IMR-90 (cell line): ENCODE results near the gene ELF2. TPM values are rescaled to one million over a fixed set of nuclear protein-coding genes. Genes with fewer than 3 reads are reported as not detected.
A peak's percentile ranks its signal among the peaks of the same experiment; 100 is the strongest.

Experiments used
- ATAC-seq: fragments of 200-7000 bp; cut with Tn5 transposase; 2 replicates; pipeline ENCODE4 v1.9.1; 2020; ENCODE audit warnings: low read depth, mild to moderate bottlenecking, moderate library complexity
- BruUV-seq: library from RNA; stranded (reverse); fragments of 400-500 nt; replicated peaks from 2 replicates; lab custom pipeline; 2021; lab: Mats Ljungman, UMichigan
- CTCF ChIA-PET: fragments of 300-600 bp; formaldehyde crosslinking; extraction: SDS; loops from one replicate; lab custom pipeline; 2021; ENCODE audit warnings: antibody characterized with exemption; lab: Yijun Ruan, JAX
- POLR2A ChIA-PET: fragments of 300-600 bp; sonication (Branson Sonifier 250); formaldehyde crosslinking; loops from one replicate; lab custom pipeline; 2022; ENCODE audit warnings: antibody characterized with exemption; ENCODE audit not compliant: unreplicated experiment; lab: Charles Lee
- DNase-seq: peaks from one replicate; pipeline ENCODE4 v3.0.0; 2013
- H2AFZ ChIP-seq: replicated peaks from 2 replicates; pipeline ENCODE3; 2013; ENCODE audit warnings: low read length, mild to moderate bottlenecking; ENCODE audit not compliant: poor library complexity
- H2AK5ac ChIP-seq: 2 replicates; pipeline ENCODE4 v1.6.1; 2013; ENCODE audit warnings: low read depth, low read length, inconsistent platforms
- H2AK9ac ChIP-seq: replicated peaks from 2 replicates; pipeline ENCODE3; 2013; ENCODE audit warnings: mild to moderate bottlenecking, low read depth, low read length, moderate library complexity; ENCODE audit not compliant: poor library complexity
- H2BK120ac ChIP-seq: 2 replicates; pipeline ENCODE4 v1.6.1; 2013; ENCODE audit warnings: low read depth, low read length, inconsistent platforms
- H2BK15ac ChIP-seq: 3 replicates; pipeline ENCODE4 v1.6.1; 2013; ENCODE audit warnings: low read depth, low read length, inconsistent platforms
- H2BK20ac ChIP-seq: 2 replicates; pipeline ENCODE4 v1.6.1; 2013; ENCODE audit warnings: low read depth, mild to moderate bottlenecking, inconsistent platforms, low read length, moderate library complexity
- H2BK5ac ChIP-seq: 2 replicates; pipeline ENCODE4 v1.6.1; 2013; ENCODE audit warnings: mild to moderate bottlenecking, low read depth, low read length, inconsistent platforms; ENCODE audit not compliant: poor library complexity, severe bottlenecking
- H3K14ac ChIP-seq: replicated peaks from 2 replicates; pipeline ENCODE4 v1.6.1; 2013; ENCODE audit warnings: low read depth, low read length, inconsistent platforms
- H3K18ac ChIP-seq: 2 replicates; pipeline ENCODE4 v1.6.1; 2013; ENCODE audit warnings: low read depth, low read length, control low read depth
- H3K23ac ChIP-seq: 2 replicates; pipeline ENCODE4 v1.6.1; 2013; ENCODE audit warnings: low read depth, low read length, inconsistent platforms
- H3K27ac ChIP-seq: 2 replicates; pipeline ENCODE4 v1.5.1; 2013; ENCODE audit warnings: mild to moderate bottlenecking, control low read depth, low read length; ENCODE audit not compliant: insufficient read depth
- H3K27me3 ChIP-seq: 2 replicates; pipeline ENCODE4 v1.6.1; 2013; ENCODE audit warnings: low read length; ENCODE audit not compliant: control insufficient read depth, insufficient read depth
- H3K36me3 ChIP-seq: 2 replicates; pipeline ENCODE4 v1.6.1; 2013; ENCODE audit warnings: low read length, mixed read lengths; ENCODE audit not compliant: control insufficient read depth, insufficient read depth
- H3K4ac ChIP-seq: 2 replicates; pipeline ENCODE4 v1.6.1; 2013; ENCODE audit warnings: low read depth, low read length, inconsistent platforms
- H3K4me1 ChIP-seq: 2 replicates; pipeline ENCODE4 v1.6.1; 2013; ENCODE audit warnings: low read length, mixed read lengths; ENCODE audit not compliant: control insufficient read depth, insufficient read depth
- H3K4me2 ChIP-seq: 2 replicates; pipeline ENCODE4 v1.6.1; 2013; ENCODE audit warnings: low read depth, mild to moderate bottlenecking, control low read depth, low read length, moderate library complexity
- H3K4me3 ChIP-seq: 2 replicates; pipeline ENCODE4 v1.5.1; 2013; ENCODE audit warnings: low read depth, mild to moderate bottlenecking, control low read depth, low read length, moderate library complexity; ENCODE audit not compliant: insufficient read depth
- H3K56ac ChIP-seq: 2 replicates; pipeline ENCODE4 v1.6.1; 2013; ENCODE audit warnings: low read length, inconsistent platforms; ENCODE audit not compliant: insufficient read depth; ENCODE audit errors: extremely low read depth
- H3K79me1 ChIP-seq, 2 experiments: 2 replicates each; pipeline ENCODE4 v1.6.1; 2013; ENCODE audit warnings: low read length in 2 of 2, inconsistent platforms in 1 of 2, low read depth in 1 of 2
- H3K9ac ChIP-seq: 2 replicates; pipeline ENCODE4 v1.6.1; 2013; ENCODE audit warnings: low read depth, low read length, control low read depth
- H3K9me1 ChIP-seq: 2 replicates; pipeline ENCODE4 v1.6.1; 2013; ENCODE audit warnings: low read length, inconsistent platforms; ENCODE audit not compliant: insufficient read depth
- H3K9me3 ChIP-seq: 2 replicates; pipeline ENCODE4 v1.6.1; 2013; ENCODE audit warnings: low read length; ENCODE audit not compliant: control insufficient read depth, insufficient read depth
- H4K20me1 ChIP-seq: 2 replicates; pipeline ENCODE4 v1.6.1; 2013; ENCODE audit warnings: low read length, inconsistent platforms; ENCODE audit not compliant: insufficient read depth
- H4K5ac ChIP-seq: 2 replicates; pipeline ENCODE4 v1.6.1; 2013; ENCODE audit warnings: mild to moderate bottlenecking, low read depth, low read length, control low read depth
- H4K8ac ChIP-seq, 2 experiments: 2 replicates each; pipeline ENCODE4 v1.6.1; 2013; ENCODE audit warnings: low read depth in 2 of 2, low read length in 2 of 2, control low read depth in 1 of 2, inconsistent platforms in 1 of 2
- H4K91ac ChIP-seq: 2 replicates; pipeline ENCODE4 v1.6.1; 2013; ENCODE audit warnings: low read depth, low read length, inconsistent platforms; ENCODE audit not compliant: insufficient read depth
- CEBPB ChIP-seq: IDR thresholded peaks from 2 replicates; pipeline ENCODE4 v1.6.1; 2012; ENCODE audit warnings: low read depth, low read length, improper control_type of control experiment
- MAFK ChIP-seq: IDR thresholded peaks from 2 replicates; pipeline ENCODE4 v1.6.1; 2012; ENCODE audit warnings: low read depth, low read length, improper control_type of control experiment
- WGBS, 2 experiments: methylation state at CpG; one replicate each; pipeline versions ENCODE4 v1.1.5 to v1.1.7; 2013; ENCODE audit warnings: missing lambda C conversion rate in 2 of 2; ENCODE audit not compliant: insufficient read length in 1 of 2; ENCODE audit errors: extremely low coverage in 2 of 2; 5-methylcytosine and 5-hydroxymethylcytosine counted together
- dilution Hi-C: fragments of 300-500 bp; cut with HindIII; formaldehyde crosslinking; loops from one replicate; pipeline ENCODE4 v1.14.3; 2018; ENCODE audit warnings: low sequenced_read_pairs; ENCODE audit not compliant: unreplicated experiment
- in situ Hi-C: fragments of 300-500 bp; cut with MboI; formaldehyde crosslinking; loops from 3 replicates; pipeline ENCODE4 v1.14.3; 2019; ENCODE audit warnings: low sequenced_read_pairs, inconsistent platforms, mixed read lengths
- intact Hi-C: fragments of 100-400 bp; cut with micrococcal nuclease; formaldehyde crosslinking; loops from 2 replicates; pipeline ENCODE4 v1.10.0; 2022
- polyA plus RNA-seq, 3 experiments: library from polyadenylated mRNA; depleted of rRNA; stranded (reverse); fragments of >200 nt; gene quantifications; 2 replicates each; pipeline ENCODE4 v1.2.3, GENCODE V29; 2012; ENCODE audit warnings: low replicate concordance in 1 of 3
- total RNA-seq: library from RNA; depleted of rRNA; stranded (reverse); fragments of >200 nt; gene quantifications from 2 replicates; pipeline ENCODE4 v1.2.3, GENCODE V29; 2012

The ELF2 gene
- total and polyA plus RNA-seq, 2 of the 4 experiments (the other 2 are of a cell fraction) = 14.5 to 42.3 TPM

DNA sequence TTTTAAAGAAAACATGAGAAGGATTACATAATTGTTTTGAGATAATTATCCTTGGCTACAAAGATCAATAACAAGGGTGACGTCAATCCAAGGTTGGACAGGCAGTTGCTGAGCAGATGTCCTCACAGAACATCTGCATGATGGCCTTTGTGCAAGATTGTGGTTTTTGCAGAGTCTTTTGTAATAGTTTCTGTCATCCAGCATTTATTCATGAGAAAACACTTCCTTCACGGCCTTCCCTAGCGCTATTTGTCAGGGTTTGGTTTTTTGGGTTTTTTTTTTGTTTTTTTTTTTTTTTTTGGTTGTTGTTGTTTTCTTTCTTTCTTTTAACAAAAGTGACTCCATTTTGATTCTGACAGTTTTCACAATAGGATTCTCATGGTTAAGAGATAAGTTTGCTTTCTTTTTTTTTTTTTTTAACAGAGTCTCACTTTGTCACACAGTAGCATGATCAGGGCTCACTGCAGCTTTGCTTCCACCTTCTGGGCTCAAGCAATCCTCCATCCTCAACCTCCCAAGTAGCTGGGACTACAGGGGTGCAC is 31.5 kb upstream of the ELF2 start:
- dilution Hi-C loops = no loop called here
- no peak overlapping the region for H2AK5ac ChIP-seq

More for the DNA sequence above, 31.5 kb upstream of the ELF2 start:
- Histone ChIP-seq H2BK120ac (no peak overlapping the region), H2BK15ac (no peak overlapping the region), H3K36me3 (no peaks in the 10 kb centered on the region), H3K18ac (no peak overlapping the region), H3K23ac (no peak overlapping the region; the same call in 1 of the 2 replicates), H4K8ac (no peak overlapping the region), H2AK9ac (no peak overlapping the region), H3K4me2 (no peak overlapping the region), H4K20me1 (no peaks in the 10 kb centered on the region), H3K4me3 (no peak overlapping the region), H2AFZ (no peak overlapping the region), H3K56ac (no peak overlapping the region), H3K79me1 (no peaks in the 10 kb centered on the region), H4K5ac (no peak overlapping the region; the same call in 1 of the 2 replicates), H2BK20ac (no peak overlapping the region), H3K9me1 (no peaks in the 10 kb centered on the region), H3K4ac (peak overlapping the region; percentile 69; the same call in 1 of the 2 replicates), H3K27ac (peak overlapping the region; percentile 22; the same call in 1 of the 2 replicates), H3K27me3 (no peaks in the 10 kb centered on the region), H2BK5ac (no peak overlapping the region), H4K91ac (no peak overlapping the region), H3K14ac (no peak overlapping the region), H3K9ac (no peak overlapping the region), H3K4me1 (0 out of 2 replicates have a peak, but pooled peaks cover 2% of the 10 kb centered on the region), H3K9me3 (no peaks in the 10 kb centered on the region)
- no CpG with 5 or more reads among the region's 3 CpGs for WGBS, 2 experiments
- in situ Hi-C loops = no loop called here
- peak; percentile 40 for ATAC-seq
- no TSS peak for BruUV-seq
- TF ChIP-seq CEBPB (peak; percentile 63), MAFK (no peak)
- DNase-seq = peak; percentile 91
- ChIA-PET POLR2A (no interaction called here), CTCF (no interaction called here)
- intact Hi-C loops = loop anchor here (10.0 kb wide), 1 partner anchor 356 kb away; no protein-coding TSS in a partner anchor
